Osteocyte (in vitro differentiated cells): ENCODE data around the gene TRIM14. TPM values are rescaled to one million over a fixed set of nuclear protein-coding genes. Genes with fewer than 3 reads are reported as not detected.
"Not testable (repeated sequence)": the region's sequence is repeated elsewhere in the genome, so short reads cannot be mapped to it uniquely, and the experiment has no call there.

Experiments used
- DNase-seq: peaks from one replicate; pipeline ENCODE4 v3.0.0; 2021; ENCODE audit warnings: mixed read lengths; ENCODE audit not compliant: unreplicated experiment; ENCODE audit errors: extremely low spot score
- H3K27ac Mint-ChIP-seq: one replicate; pipeline ENCODE4 v1.8.0; 2021; ENCODE audit warnings: mild to moderate bottlenecking, mixed read lengths; ENCODE audit not compliant: unreplicated experiment
- H3K27me3 Mint-ChIP-seq: one replicate; pipeline ENCODE4 v1.8.0; 2021; ENCODE audit warnings: mixed read lengths; ENCODE audit not compliant: unreplicated experiment
- H3K36me3 Mint-ChIP-seq: one replicate; pipeline ENCODE4 v1.8.0; 2021; ENCODE audit warnings: mixed read lengths; ENCODE audit not compliant: unreplicated experiment
- H3K4me1 Mint-ChIP-seq: one replicate; pipeline ENCODE4 v1.8.0; 2021; ENCODE audit warnings: mixed read lengths; ENCODE audit not compliant: unreplicated experiment
- H3K4me3 Mint-ChIP-seq: one replicate; pipeline ENCODE4 v1.8.0; 2021; ENCODE audit warnings: mild to moderate bottlenecking, moderate library complexity, mixed read lengths; ENCODE audit not compliant: unreplicated experiment
- H3K9me3 Mint-ChIP-seq: one replicate; pipeline ENCODE4 v1.8.0; 2021; ENCODE audit warnings: mixed read lengths; ENCODE audit not compliant: unreplicated experiment
- total RNA-seq: library from RNA; stranded (reverse); gene quantifications from 2 replicates; pipeline ENCODE4 v1.2.1, GENCODE V29; 2021
- TF ChIP-seq, protein P1 (sequence below): fragments of 200-600 bp; sonication (generic); IDR thresholded peaks from 2 replicates; pipeline ENCODE4 v1.5.0; 2021; ENCODE audit warnings: antibody characterized with exemption, mild to moderate bottlenecking, moderate library complexity

The TRIM14 gene
- total RNA-seq, 1 donor from 2014 or later = 0.48 TPM

DNA sequence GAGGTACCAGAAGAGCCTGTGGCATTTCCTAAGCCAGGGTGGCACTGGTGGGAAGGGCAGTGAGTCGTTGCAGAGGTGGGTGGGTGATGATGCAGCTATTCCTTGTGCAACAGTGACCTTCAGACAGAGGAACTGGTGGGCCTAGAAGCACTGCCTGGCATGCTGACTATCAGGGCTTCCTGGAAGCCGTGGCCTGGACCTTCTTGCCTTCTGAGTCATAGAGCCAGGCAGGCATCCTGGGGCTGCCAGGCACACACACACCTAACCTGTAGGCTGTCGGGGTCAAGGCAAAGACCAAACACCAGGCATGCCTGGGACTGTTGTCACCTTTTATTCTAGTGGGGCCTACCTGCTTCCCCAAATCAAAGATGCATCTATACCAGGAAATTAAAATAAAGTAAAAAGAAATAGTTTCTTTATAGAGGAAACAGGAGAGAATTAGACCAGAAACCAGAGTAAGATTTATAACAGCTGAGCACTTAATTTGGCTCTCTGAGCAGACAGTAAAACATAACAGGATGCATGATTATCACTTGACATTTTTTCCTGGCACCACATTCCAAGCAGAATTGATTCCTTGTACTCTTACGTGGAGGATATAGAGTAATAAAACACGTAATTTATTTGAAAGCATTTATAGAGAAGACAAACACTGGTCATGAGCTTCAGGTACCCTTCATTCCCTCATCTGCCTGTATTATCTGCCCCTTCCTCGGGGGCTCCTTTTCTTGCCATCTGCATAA, 37.4 kb downstream of the TRIM14 start:
- Mint-ChIP-seq H3K36me3 (peaks cover 31% of the 10 kb centered on the region), H3K27me3 (no peaks in the 10 kb centered on the region), H3K9me3 (no peaks in the 10 kb centered on the region), H3K4me1 (peaks cover 2% of the 10 kb centered on the region), H3K4me3 (no peak overlapping the region), H3K27ac (no peak overlapping the region)
- no peak for DNase-seq
- TF ChIP-seq, protein P1, sequence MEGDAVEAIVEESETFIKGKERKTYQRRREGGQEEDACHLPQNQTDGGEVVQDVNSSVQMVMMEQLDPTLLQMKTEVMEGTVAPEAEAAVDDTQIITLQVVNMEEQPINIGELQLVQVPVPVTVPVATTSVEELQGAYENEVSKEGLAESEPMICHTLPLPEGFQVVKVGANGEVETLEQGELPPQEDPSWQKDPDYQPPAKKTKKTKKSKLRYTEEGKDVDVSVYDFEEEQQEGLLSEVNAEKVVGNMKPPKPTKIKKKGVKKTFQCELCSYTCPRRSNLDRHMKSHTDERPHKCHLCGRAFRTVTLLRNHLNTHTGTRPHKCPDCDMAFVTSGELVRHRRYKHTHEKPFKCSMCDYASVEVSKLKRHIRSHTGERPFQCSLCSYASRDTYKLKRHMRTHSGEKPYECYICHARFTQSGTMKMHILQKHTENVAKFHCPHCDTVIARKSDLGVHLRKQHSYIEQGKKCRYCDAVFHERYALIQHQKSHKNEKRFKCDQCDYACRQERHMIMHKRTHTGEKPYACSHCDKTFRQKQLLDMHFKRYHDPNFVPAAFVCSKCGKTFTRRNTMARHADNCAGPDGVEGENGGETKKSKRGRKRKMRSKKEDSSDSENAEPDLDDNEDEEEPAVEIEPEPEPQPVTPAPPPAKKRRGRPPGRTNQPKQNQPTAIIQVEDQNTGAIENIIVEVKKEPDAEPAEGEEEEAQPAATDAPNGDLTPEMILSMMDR = no peak

DNA sequence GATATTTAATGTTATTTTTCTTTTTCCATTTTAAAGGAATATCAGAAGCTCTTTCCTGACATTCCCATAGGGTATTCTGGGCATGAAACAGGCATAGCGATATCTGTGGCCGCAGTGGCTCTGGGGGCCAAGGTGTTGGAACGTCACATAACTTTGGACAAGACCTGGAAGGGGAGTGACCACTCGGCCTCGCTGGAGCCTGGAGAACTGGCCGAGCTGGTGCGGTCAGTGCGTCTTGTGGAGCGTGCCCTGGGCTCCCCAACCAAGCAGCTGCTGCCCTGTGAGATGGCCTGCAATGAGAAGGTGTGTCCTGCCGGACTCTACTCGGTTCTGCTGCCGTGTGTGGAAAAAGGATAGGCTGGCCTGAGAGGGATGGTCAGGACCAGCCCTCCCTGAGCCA, 38.2 kb downstream of the TRIM14 start:
- Mint-ChIP-seq H3K36me3 (peaks cover 31% of the 10 kb centered on the region), H3K9me3 (no peaks in the 10 kb centered on the region), H3K27me3 (no peaks in the 10 kb centered on the region), H3K27ac (no peak overlapping the region), H3K4me1 (no peaks in the 10 kb centered on the region), H3K4me3 (no peak overlapping the region)
- TF ChIP-seq, protein P1 = no peak
- DNase-seq = no peak

DNA sequence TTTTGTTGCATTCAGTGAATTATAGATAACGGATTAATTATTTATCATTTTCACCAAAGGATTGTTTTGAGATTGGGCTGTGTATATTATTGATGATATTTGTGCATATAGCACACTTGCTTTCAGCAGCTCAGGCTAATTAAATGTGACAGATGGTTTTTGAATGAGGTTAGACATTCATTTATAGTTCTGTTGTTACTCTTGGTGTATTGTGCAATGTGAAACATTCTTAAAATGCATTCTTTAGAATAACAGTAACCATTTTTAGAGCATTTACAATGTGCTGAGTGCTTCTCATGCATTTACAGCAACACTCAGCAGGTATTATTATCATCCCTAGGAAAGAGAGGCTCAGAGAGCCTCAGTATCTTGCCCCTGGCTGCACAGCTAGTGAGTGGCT, 38.7 kb downstream of the TRIM14 start:
- Mint-ChIP-seq H3K36me3 (peaks cover 31% of the 10 kb centered on the region), H3K4me1 (no peaks in the 10 kb centered on the region), H3K4me3 (no peak overlapping the region), H3K27ac (no peak overlapping the region), H3K9me3 (no peaks in the 10 kb centered on the region), H3K27me3 (no peaks in the 10 kb centered on the region)
- DNase-seq = no peak
- TF ChIP-seq, protein P1 = no peak

DNA sequence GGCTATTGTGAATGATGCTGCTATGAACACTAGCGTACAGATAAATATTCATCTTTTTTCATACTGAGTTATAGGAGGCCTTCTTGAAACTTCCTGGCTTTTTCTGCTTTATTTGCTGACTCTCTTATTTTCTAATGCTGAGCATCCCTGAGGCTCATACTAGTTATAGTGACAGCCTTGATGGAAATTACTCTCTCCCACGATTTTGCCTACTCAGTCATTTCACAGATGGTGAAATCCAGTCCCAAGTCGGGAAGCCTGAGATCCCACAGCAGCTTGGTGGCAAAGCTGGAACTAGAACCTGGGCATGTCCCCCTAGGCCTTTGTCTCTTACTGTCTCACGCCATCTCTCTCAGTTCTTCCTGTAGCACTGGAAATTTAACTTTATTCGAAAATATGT, 40.1 kb downstream of the TRIM14 start:
- Mint-ChIP-seq H3K4me1 (peaks cover 8% of the 10 kb centered on the region), H3K27ac (no peak overlapping the region), H3K4me3 (no peak overlapping the region), H3K9me3 (no peaks in the 10 kb centered on the region), H3K36me3 (peaks cover 30% of the 10 kb centered on the region), H3K27me3 (no peaks in the 10 kb centered on the region)
- no peak for DNase-seq
- TF ChIP-seq, protein P1 = no peak

DNA sequence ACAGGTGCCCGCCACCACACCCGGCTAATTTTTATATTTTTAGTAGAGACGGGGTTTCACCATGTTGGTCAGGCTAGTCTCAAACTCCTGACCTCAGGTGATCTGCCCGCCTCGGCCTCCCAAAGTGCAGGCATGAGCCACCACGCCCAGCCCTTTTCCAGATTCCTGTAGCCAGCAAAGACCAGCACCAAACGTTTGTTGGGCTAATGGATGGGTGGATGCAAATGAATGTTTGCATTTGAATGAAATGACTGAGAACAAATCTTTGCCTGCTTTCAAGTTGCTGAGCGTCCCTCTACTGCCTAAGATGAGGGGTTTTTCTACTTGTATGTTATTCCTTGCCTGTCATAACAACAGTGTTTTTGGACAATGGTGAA, 42.5 kb downstream of the TRIM14 start:
- H3K27ac Mint-ChIP-seq, H3K4me1 Mint-ChIP-seq, H3K4me3 Mint-ChIP-seq, DNase-seq, H3K9me3 Mint-ChIP-seq, H3K27me3 Mint-ChIP-seq: not testable (repeated sequence)
- peaks cover 15% of the 10 kb centered on the region for H3K36me3 Mint-ChIP-seq
